Stimulated activated CD4-positive, alpha-beta T cell treated with anti-CD3 and anti-CD28 coated beads, Interleukin-12 subunit alpha, Interleukin-12 subunit beta, amount 100 ng/mL, for 48 hours (primary cell): Measurements from ENCODE around the gene LETM1.

Source experiments
- DNase-seq, 3 donors: peaks; one replicate each; pipeline ENCODE4 v3.0.0-alpha.2; 2020; ENCODE audit warnings: low read depth in 2 of 3, low spot score in 1 of 3

LETM1 gene

DNA sequence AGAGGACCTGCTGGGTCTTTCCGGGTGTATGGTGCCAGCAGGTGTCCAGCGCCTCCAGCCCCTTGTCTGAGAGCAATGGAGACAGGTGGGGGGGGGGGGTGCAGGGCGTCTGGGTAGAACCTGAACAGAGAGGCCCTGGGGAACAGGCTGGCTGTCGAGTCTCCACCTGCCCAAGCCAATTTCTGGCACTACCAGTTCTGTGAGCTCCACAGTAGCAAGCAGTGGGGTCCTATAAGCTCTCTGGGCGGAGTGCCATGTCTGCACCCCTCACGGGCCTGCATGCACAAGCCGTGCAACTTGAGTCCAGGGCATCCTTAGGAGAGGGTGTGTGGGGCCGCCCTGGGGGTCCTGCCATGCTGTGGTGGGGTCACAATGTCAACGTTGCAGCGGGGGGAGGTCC, 72.9 kb downstream of the LETM1 start:
- no peak for DNase-seq

DNA sequence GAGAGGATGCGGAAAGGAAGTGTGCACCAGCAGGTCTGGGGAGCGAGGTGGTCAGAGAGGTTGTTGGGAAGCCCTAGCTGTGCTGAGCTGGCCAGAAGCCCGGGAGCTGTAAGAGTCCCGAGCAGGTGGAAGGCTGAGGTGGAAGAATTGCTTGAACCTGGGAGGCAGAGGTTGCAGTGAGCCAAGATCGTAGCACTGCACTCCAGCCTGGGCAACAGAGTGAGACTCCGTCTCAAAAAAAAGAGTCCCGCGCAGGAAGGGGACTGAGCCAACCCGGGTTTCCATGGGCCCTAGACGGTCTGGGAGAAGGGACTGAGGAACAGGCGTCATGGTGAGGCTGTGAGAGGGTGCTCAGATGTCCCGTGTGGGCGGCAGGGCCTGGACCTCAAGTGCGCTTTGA, 75.5 kb downstream of the LETM1 start:
- DNase-seq = no peak

DNA sequence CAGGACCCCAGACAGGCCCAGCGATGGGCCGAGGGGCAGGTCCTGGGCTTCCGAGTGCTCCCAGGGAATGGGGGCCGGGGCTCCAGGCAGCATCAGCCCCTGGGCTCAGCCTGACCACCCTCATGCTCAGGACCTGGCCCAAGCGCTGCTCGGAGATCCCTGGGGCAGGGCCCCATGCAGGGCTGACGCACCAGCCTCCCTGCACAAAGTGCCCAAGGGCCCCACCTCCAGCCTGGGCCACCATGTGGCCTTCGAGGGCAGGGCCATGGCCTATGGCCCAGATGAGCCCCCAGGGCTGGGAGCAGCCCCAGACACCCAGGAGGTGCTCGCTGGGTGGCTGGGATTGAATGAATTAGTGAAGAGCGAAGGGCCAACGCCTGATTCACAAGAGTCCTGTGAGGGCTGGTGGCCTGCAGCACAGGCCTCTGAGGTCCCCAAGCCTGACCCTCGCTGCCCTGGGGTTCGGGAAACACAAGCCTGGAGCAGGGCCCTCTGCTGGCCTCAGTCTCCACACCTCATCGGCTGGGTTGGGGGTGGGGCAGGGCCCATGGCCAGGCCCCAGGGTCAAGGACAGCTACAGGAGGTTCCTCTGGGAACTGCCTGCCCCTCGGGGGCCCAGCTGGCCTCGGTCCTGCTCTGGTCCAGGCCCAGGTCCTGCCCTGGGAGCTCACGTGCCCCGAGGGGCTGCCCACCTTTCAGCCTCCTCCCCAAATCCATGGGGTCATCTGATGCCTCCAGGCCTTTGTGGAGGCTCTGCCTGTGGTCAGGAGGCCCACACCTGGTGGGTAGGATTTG, 76.2 kb downstream of the LETM1 start:
- no peak for DNase-seq

DNA sequence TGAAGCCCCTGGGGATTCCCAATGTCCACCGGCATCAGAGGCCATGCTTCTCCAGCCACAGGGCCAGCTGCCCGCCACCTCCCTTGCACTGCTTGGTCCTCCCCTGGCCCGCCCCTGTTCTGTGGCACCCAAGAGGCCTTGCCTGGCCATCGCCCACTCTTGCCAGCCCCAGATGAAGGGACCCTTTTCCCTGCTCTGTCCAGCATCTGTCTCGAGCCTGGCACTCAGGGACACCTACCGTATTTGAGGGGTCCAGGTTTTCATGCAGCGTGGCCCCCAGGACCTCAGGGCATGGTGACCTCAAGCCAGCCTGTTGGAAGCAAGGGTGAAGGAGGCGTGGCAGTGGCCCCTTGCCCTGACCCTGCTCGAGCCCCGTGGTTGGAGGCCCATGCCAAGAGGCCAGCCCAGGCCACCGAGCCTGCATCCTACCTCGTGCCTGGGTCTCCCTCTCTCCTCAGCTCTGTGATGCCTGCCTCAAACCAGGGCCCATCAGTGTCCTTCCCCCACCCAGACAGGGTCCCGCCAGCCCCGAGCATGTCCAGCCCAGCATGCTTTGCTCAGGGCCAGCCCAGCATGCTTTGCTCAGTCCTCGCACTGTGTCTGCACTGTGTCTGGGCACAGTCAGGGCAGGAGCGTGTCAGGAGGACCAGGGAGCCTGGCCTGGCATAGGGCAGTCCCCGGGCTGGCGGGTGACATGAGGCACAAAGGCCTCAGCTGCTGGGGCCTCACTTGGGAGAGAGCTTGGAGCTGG, 77.1 kb downstream of the LETM1 start:
- DNase-seq = no peak

DNA sequence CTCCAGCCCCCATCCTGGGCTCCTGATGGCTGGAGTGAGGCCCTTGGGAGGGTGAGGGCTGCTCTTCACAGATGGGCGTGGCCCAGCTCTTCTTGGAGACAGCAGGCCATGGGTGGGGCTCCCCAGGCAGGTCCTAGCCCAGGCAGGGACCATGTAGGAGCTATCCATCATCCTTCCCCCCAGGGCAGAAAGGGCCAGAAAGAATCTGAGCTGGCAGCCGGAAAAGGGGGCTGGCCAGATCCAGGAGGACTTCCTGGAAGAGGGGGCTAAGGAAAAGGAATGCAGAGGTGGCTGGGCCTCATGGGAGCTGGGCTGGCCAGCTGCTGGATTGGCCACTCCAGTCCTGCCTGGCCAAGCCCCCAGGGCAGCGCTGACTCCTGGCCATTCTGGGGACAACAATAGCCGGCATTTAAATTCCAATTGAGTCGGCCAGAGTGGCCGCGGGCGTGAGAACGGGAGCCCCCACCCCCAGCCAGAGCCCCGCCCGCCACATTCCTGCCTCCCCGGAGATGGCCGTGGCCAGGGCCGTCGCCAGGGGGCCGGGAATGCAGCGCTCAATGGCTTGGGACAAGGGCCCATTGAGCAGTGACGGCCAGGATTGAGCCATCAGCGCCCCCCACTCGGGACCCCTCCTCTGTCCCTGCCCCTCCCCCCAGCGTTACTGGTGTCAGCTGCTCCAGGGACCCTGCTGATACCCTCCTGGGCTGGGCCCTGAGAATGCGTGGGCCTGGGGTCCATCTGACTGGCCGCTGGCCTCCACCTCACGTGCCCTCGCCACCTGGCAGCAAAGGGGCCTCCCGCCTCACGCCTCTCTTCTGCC, 77.9 kb downstream of the LETM1 start:
- no peak for DNase-seq

DNA sequence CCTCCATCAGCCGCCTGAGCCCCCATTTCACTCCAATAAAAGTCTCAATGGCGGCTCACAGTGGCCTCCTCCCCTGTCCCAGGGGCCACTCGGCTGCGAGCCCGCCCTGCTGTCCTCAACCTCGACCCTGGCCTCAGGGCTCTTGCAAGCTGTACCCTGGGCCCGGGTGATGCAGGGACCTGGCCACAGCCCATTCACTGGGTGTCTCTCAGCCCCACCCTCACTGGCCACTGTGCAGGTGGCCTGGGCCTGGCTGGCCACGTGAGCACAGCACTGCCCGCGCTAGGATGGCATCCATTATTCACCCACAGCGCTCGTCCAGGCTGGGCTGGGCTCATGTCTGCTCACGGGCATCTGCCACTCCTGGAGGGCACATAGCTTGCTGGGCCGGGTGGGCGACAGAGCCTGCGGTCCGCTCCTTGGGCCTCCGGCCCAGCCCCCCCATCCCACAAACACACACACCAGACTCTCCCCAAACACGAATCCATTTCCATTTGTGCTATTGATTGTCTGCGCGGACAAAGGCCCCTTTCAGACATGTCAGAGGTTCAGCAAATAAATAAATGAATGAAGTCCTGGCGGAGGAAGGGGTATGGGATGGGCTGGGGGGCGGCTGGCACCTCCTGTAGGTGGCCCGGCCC, 79.3 kb downstream of the LETM1 start:
- no peak for DNase-seq

DNA sequence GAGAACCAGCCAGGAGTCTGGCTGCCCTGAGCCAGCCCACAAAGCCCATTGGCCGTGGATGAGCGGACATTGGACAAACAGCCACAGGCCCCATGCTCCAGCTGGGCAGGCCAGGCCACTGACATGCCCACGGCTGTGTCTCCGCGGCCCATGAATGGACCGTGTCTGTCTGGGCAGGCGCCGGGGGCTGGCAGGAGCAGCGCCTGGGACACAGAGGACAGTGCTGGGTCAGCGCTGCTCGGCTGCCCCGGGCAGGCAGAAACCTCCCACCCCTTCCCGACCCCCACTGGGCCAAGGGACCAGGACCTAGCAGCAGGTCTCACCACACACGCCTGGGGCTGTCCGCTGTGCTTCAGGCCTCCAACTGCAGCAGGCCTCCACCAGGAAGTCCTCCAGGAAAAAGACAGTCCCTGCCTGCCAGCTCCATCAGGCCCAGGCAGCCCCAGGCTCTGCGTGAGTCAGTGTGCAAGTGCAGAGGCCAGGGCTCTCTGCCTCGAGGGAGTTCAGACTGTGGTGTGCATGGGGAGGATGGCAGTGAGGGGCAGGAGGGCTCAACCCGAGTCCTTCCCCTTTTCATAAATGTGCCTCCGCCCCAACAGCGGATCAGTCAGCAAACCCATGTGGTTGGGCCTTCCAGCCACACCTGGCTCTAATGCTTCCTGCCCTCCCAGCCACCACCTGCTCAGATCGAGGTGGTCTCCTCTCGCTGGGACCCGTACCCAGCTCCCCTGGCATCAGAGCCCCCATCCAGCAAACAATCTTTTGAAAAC, 80.0 kb downstream of the LETM1 start:
- DNase-seq = no peak

DNA sequence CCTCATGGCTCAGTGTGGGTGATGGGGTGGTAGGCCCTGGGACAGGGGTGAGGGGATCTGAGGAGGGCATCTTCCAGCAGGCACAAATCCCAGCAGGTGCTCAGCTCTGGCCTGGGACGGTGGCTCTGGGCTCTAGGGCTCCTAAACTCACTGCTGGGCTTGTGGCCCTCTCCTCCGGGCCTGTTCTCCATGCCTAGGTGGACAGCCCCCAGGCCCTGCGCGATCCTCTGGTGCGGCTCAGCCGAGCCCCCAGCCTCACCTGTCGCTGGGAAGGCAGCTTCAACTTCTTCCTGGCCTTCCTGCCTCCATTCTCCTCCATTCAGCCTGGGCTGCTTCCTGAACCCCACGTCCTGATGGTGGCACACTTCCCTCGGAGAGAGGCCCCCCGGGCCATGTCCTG, 82.2 kb downstream of the LETM1 start:
- no peak for DNase-seq

DNA sequence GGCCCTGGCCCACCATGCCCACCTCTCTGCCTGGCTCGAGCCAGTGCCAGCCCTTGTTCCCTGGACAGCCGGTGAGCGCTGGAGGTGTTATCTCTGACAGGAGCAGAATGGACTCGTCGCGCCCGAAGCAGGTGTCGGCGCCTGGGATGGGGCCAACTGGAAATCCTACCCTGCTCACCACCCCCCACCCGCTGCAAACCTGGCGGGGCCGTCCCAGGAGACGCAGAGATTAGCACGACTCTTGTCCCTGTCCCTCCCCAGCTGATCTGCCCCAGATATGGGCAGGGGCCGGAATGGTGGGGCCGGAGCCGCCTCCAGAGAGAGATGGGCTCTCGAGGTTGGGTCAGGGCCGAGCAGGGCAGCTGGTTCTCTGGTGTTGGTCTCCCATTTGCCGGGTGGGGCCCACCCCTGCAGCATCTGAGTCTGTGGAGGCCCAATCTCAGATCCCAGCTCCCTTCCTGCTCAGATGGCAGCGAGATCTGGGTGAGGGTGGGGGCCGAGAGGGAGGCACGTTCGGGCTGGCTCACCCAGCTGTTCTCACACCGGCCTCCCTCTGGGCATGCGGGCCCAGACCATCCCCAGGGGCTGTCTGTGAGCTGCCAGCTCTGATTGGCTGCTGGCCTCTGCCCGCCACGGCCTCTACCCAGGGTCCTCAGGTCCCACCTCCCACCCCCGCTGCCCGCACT, 83.0 kb downstream of the LETM1 start:
- DNase-seq = no peak

DNA sequence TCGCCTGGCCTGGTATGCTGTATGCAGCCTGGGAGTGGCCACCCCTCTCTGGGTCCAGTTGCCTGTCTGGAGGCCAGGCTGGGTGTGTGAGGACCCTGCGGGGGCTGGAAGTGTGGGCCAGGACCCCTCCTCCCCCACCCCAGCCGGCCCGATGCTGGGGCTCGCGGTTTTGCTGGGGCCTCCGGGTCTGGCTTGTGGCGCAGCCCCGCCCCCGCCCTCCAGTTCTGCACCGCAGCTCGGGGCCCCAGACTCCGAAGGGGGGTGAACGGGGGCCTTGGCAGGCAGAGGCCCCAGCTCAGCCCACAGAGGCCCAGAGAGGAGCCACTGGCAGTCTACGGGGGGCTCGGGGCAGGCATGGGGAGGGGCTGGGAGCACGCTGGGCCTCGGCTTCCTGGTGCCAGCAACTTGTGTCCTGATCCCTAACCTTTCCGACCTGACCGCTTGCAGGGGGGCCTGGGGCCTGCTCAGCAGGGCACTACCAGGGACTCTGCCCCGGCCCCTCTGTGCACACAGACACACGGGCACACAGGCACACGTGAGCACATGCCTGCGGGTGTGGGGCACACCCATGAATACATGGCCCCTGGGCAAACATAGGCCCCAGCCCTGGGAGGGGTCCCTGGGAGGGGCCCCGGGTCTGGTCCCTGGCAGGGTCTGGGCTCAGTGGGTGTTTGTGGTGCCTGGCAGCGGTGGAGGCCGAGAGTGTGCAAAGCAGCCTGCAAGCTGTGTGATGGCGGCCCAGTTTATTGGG, 84.2 kb downstream of the LETM1 start:
- DNase-seq = no peak

DNA sequence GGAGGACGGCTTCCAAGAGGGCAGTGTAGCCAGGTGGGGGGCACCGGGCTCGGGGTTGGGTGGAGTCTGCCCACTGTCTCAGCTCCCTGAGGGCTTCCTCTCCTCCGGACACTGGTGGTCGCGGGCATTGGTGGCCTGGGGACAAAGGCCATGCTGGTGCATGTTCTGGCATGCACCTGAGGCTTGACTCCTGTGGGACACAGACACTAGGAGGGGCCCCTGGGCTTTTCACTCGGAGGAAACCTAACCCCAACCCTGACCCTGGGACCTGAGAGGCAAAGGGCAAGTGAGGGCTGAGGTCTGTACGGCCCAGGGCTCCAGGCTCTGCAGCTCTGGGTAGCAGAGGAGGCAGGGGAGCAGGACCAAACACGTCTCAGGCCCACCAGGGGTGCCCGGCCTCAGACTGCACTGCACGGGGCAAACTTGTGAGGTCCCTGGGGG, 85.1 kb downstream of the LETM1 start:
- DNase-seq = no peak

DNA sequence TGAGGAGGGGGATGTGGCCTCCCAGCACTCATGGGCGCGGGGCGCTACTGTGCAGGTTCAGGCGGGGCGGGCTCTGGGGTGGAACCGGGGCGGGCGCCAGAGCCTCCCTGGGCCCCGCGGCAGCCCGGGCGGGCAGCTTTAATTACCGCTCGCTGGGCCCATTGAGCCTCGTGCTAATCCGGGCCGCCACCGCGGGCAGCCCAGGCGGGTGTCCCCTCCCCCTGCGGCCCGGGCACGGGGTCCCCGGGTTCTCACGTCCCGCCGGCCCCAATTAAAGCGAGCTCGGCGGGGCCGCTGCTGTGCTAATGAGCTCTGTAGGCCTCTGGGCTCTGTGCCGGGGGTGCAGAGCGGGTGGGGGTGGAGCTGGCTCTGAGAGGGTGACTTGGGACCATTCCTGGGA, 85.7 kb downstream of the LETM1 start:
- DNase-seq = no peak

DNA sequence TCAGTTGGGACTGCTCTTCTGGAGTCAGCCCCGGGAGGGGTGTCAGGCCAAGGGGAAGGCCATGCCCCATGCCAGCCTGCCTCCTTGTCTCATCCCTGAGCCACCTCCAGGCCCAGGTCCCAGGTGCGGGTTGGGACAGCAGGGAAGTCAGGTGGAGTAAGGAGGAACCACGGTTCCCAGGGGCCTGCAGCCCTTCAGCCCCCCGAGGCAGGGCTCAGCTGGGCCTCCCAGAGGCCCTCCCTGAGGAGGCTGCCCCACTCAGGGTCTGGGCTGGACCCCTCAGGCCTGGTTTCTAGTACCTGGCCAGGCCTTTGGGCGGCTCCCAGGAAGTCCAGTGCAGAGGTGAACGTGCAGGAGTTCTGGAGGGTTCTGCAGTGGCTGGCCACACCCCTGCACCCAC, 86.3 kb downstream of the LETM1 start:
- no peak for DNase-seq

DNA sequence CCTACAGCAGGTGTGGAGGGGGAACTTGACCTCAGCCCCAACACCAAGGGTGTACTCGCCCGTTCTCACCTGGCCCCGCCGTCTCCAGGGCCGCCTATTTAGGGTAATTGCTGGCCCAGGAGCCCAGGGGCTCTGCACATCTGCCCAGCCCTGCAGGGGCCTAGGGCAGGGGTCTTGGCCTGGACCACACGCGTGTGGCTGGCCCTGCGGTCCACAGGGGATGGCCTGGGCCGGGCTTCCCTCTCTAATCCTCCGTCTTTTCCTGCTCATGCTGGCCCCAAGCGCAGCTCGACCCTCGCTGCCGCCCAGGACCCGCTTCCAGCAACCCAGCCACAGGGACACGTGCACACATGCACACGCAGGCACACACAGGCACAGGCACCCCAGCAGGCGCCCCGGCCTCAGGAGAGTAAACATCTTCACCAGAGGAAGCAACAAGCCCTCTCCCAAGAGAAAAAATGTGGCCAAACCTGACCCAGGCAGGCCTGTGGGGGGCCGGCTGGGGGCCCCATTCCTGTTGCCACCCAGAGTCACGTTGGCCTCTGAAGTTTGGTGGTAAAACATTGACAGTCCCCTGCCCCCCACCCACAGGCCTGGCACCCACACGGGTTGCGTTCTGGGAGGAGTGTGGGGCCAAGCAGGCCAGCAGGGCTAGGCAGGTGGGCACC, 87.5 kb downstream of the LETM1 start:
- no peak for DNase-seq

DNA sequence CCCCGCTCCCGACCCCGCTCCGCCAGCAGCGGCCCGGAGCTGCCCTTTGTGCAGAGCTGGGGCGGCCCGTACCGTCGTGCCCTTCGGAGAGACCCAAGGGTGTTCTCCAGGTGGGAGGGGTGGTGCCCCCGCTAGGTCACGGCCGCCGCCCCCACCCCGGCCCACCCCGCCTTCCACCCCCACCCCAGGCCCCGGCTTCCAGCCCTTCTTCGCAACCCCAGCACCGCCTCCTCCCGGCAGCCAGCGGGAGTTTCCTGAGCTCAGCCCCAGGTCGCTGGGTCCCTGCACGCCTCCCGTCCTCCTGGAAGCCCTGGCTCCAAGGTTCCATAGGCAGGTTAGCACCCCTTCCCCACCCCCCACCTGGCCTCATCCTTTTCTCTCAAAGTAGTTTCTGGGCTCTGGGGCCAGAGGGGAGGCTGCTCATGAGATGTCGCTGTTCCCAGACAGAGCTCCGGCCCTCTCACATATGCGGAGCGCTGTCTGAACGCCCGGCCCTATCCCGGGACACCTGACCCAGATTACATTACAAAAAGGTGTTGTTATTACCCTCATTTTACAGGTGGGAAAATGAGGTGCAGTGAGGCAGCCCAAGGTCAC, 88.1 kb downstream of the LETM1 start:
- peak in 1 of 3 donors; percentile 28 for DNase-seq

DNA sequence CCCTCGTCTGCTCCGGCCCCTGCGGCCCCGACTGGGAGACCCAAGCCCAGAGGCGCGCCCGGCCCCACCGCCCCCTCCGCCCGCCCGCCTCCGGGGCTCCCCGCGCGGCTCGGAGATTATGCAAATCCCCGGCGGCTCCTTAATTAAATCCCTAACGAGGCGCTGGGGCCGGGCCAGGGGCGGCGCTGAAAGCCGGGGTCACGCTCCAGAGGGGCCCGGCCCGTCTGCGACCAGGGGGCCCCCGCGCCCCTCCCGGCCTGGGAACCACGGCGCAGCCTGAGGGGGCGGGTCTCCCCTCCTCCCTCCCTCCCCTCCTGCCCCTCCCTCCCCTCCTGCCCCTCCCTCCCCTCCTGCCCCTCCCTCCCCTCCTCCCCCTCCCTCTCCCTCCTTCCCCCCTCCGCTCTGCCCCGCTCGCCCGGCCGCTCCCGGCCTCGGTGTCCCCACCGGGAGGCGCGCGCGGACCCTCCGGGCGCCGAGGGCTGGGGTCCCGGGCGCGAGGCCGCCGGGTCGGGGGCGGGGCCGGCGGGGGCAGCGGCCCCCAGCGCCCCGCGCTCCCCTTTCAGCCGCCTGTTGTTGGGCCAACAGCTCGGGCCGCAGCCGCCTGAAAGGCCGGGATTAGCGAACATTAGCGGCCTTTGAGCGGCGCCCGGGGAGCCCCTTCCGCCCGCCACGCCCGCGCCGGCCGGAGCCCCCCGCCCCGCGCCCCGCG, 88.7 kb downstream of the LETM1 start:
- no peak for DNase-seq
